Lung (tissue), 12 donors: Measurements from ENCODE around the gene PJA1. TPM values are rescaled to one million over a fixed set of nuclear protein-coding genes. Genes with fewer than 3 reads are reported as not detected.

Experiments
- ATAC-seq: fragments of 200-7000 bp; cut with Tn5 transposase; one replicate; pipeline ENCODE4 v1.9.1; 2020; ENCODE audit warnings: moderate number of reproducible peaks; ENCODE audit not compliant: insufficient read depth, low FRiP score
- DNase-seq, 3 donors: peaks; one replicate each; pipeline ENCODE4 v3.0.0-alpha.2; 2013 to 2017
- H3K27ac ChIP-seq, 2 donors: one replicate each; pipeline ENCODE4 v1.5.1; 2013; ENCODE audit warnings: mild to moderate bottlenecking in 2 of 2, moderate library complexity in 2 of 2, control low read depth in 1 of 2, inconsistent platforms in 1 of 2, low read depth in 1 of 2, low read length in 1 of 2
- H3K27me3 ChIP-seq, 3 donors: one replicate each; pipeline ENCODE4 v1.5.1; 2013; ENCODE audit warnings: low read length in 2 of 3; ENCODE audit not compliant: control insufficient read depth in 3 of 3, insufficient read depth in 3 of 3
- H3K36me3 ChIP-seq, 4 donors: one replicate each; pipeline ENCODE4 v1.5.1; 2013; ENCODE audit warnings: low read length in 4 of 4, mild to moderate bottlenecking in 1 of 4, moderate library complexity in 1 of 4; ENCODE audit not compliant: control insufficient read depth in 4 of 4, insufficient read depth in 4 of 4
- H3K4me1 ChIP-seq, 5 donors: one replicate each; pipeline ENCODE4 v1.5.1; 2013; ENCODE audit warnings: low read length in 5 of 5, mild to moderate bottlenecking in 2 of 5, moderate library complexity in 1 of 5; ENCODE audit not compliant: control insufficient read depth in 5 of 5, insufficient read depth in 5 of 5
- H3K4me3 ChIP-seq: one replicate; pipeline ENCODE4 v1.5.1; 2013; ENCODE audit warnings: mild to moderate bottlenecking, control low read depth, moderate library complexity
- H3K9ac ChIP-seq, 2 donors: one replicate each; pipeline ENCODE4 v1.5.1; 2013; ENCODE audit warnings: low read length in 2 of 2, control low read depth in 1 of 2; ENCODE audit not compliant: insufficient read depth in 1 of 2
- H3K9me3 ChIP-seq, 4 donors: one replicate each; pipeline ENCODE4 v1.5.1; 2013; ENCODE audit warnings: low read length in 3 of 4, mild to moderate bottlenecking in 1 of 4, moderate library complexity in 1 of 4; ENCODE audit not compliant: control insufficient read depth in 4 of 4, insufficient read depth in 3 of 4
- WGBS, 2 donors: extraction: QIAGEN DNeasy Blood & Tissue Kit; methylation state at CpG; one replicate each; pipeline ENCODE4 v1.1.7; 2013; 5-methylcytosine and 5-hydroxymethylcytosine counted together
- polyA plus RNA-seq, 2 donors: library from polyadenylated mRNA; stranded (reverse); fragments of 200-250 nt; gene quantifications; one replicate each; pipeline ENCODE4 v1.2.1, GENCODE V29; 2013
- total RNA-seq, 2 donors: library from RNA; depleted of rRNA in 1 of 2; stranded (reverse); fragments of >200 nt in 1 of 2; gene quantifications; one replicate each; pipeline ENCODE4 v1.2.1, GENCODE V29; 2014 to 2021
- TF ChIP-seq, protein P1 (sequence below): IDR thresholded peaks from 2 replicates; pipeline ENCODE4 v1.5.1; 2012; ENCODE audit warnings: mild to moderate bottlenecking; ENCODE audit errors: control extremely low read depth, extremely low read depth
- donor health status: control.
- donor health status: control.
- donor health status: Bipolar disorder and iron deficiency.
- donor health status: healthy.
- donor health status: DM: yes; HTN: yes; CAD: no.

PJA1 gene
- total and polyA plus RNA-seq, 4 donors, result 4.5 to 28.3 (median 15.2) TPM

DNA sequence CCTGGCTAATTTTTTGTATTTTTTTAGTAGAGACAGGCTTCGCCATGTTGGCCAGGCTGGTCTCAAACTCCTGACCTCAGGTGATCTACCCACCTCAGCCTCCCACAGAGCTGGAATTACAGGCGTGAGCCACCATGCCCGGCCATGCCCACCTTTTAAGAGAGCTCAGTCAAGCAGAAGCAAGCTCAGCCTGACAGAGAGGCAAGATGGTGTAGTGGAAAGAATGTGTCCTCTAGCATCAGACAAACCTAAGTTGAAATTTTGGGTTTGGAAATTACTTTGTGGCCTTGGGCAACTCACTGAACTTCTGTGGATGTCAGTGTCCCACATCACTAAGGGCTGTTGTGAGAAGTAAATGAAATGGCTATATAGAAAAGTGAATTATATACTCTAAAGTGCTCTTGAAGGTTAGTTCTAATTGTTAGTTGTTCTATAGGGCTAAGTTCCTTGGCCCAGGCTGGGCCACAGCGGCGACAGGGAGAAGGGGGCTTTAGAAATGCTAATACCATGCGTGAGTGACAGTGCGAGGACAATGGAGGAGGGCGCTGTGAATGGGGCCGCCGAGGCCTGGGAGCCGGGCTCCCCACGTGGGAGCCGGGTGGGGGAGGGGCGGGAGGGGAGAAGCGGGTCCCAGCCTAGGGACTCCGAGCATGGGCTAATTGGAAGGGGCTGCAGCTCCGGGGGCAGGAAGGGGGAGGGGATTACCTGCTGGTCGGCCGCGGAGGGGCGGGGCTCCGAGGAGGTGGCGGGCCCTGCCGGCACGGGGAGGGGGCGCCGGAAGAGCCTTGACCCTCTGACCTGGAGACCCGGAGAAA lies 15.6 kb downstream of the PJA1 start:
- DNase-seq, result no peak
- WGBS, 2 donors, result 39 to 75% methylated on average over 9 to 28 of the region's 28 CpGs
- peaks cover 0 to 10% (median 2%) of the 10 kb centered on the region in 3 donors for H3K27me3 ChIP-seq

DNA sequence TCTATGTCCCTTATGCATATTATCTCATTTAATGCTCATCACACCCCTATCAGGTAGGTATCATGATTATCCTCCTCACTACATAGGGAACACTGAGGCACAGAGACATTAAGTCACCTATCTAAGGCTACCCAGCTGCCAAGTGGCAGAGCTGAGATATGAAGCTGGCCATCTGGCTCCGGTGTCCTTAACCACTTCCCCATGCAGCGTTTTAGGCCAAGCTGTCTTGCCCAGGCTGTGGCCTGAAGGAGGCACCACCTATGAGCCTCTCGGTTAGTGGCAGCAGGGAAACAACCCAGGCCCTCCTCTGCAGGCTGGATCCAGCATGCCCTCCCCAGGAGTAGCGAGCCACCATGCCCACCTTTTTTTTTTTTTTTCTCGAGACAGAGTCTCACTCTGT lies 16.3 kb downstream of the PJA1 start:
- Histone ChIP-seq H3K27ac (no peak overlapping the region), H3K9me3 (no peaks in the 10 kb centered on the region), H3K9ac (no peak overlapping the region), H3K4me3 (no peak overlapping the region), H3K4me1 (peaks cover 0 to 11% (median 6%) of the 10 kb centered on the region in 5 donors), H3K27me3 (peaks cover 0 to 8% (median 5%) of the 10 kb centered on the region in 3 donors), H3K36me3 (no peaks in the 10 kb centered on the region)
- TF ChIP-seq, protein P1, sequence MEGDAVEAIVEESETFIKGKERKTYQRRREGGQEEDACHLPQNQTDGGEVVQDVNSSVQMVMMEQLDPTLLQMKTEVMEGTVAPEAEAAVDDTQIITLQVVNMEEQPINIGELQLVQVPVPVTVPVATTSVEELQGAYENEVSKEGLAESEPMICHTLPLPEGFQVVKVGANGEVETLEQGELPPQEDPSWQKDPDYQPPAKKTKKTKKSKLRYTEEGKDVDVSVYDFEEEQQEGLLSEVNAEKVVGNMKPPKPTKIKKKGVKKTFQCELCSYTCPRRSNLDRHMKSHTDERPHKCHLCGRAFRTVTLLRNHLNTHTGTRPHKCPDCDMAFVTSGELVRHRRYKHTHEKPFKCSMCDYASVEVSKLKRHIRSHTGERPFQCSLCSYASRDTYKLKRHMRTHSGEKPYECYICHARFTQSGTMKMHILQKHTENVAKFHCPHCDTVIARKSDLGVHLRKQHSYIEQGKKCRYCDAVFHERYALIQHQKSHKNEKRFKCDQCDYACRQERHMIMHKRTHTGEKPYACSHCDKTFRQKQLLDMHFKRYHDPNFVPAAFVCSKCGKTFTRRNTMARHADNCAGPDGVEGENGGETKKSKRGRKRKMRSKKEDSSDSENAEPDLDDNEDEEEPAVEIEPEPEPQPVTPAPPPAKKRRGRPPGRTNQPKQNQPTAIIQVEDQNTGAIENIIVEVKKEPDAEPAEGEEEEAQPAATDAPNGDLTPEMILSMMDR, result no peak
- WGBS, 2 donors, result 49 to 68% methylated on average over 4 to 5 of the region's 5 CpGs
- no peak for ATAC-seq
- no peak for DNase-seq

More for the DNA sequence above, 15.6 kb downstream of the PJA1 start:
- no peak for ATAC-seq
- H3K4me1 ChIP-seq, result peaks cover 0 to 18% (median 6%) of the 10 kb centered on the region in 5 donors
- TF ChIP-seq, protein P1, result no peak
- H3K36me3 ChIP-seq, result no peaks in the 10 kb centered on the region
- no peak overlapping the region for H3K4me3 ChIP-seq
- no peaks in the 10 kb centered on the region for H3K9me3 ChIP-seq
- H3K9ac ChIP-seq, result no peak overlapping the region
- H3K27ac ChIP-seq, result no peak overlapping the region

DNA sequence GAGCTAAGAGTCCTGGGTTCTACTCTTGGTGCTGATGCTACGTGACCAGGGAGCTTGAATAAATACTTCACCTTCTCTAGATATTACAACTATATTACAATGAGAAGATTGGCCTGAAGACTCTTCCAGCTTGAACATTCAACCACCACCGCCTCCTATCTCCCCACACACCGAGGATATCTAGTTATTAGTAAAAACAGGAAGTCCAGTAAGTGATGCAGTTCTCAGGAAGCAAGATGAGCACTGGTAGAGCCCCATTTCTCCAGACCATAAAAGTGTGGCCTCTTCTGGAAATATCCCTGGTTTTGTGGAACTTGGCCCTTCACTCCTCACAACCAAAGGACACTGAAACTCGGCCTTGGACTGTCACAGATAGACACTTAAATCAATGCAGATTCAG lies 18.5 kb downstream of the PJA1 start:
- TF ChIP-seq, protein P1, result no peak
- Histone ChIP-seq H3K27me3 (peaks cover 0 to 8% (median 5%) of the 10 kb centered on the region in 3 donors), H3K4me1 (peaks cover 0 to 22% (median 4%) of the 10 kb centered on the region in 5 donors), H3K9ac (no peak overlapping the region), H3K27ac (no peak overlapping the region), H3K36me3 (no peaks in the 10 kb centered on the region), H3K4me3 (no peak overlapping the region), H3K9me3 (no peaks in the 10 kb centered on the region)
- ATAC-seq (no peak), DNase-seq (no peak)
- WGBS, 2 donors, result 77 to 83% methylated on average over 4 of the region's 4 CpGs
